ENCODE results near the gene MAP2K6.

DNA sequence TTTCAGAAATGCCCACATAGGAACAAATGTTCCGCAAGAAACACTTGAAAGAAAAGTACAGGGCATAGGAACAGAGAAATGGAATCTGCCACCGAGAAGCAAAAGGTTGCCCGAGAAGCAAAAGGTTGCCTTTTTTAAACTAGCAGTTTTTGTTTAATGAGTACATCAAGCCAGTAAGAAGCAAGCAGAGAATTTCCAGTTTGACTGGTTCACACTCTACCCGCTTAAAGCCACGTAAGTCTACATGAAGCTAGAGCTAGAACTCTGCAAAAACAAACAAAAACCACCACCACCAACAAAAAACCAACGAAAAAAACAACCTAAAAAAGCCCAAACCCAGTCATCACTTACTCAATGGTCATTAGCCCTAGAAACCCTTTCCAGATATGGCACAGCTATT, 144.3 kb downstream of the MAP2K6 start:
- TF ChIP-seq EZH2 (IDR thresholded peaks at IDR 0.05; ENCODE audit: low read length, unreplicated experiment) = no peak
- TF ChIP-seq, protein P1, sequence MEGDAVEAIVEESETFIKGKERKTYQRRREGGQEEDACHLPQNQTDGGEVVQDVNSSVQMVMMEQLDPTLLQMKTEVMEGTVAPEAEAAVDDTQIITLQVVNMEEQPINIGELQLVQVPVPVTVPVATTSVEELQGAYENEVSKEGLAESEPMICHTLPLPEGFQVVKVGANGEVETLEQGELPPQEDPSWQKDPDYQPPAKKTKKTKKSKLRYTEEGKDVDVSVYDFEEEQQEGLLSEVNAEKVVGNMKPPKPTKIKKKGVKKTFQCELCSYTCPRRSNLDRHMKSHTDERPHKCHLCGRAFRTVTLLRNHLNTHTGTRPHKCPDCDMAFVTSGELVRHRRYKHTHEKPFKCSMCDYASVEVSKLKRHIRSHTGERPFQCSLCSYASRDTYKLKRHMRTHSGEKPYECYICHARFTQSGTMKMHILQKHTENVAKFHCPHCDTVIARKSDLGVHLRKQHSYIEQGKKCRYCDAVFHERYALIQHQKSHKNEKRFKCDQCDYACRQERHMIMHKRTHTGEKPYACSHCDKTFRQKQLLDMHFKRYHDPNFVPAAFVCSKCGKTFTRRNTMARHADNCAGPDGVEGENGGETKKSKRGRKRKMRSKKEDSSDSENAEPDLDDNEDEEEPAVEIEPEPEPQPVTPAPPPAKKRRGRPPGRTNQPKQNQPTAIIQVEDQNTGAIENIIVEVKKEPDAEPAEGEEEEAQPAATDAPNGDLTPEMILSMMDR (conservative IDR thresholded peaks at IDR 0.05; ENCODE audit: low read depth, low read length) = no peak
- no peak for TF ChIP-seq EZH2phosphoT487 (IDR thresholded peaks at IDR 0.05; ENCODE audit: borderline replicate concordance, low read length)

Data from PC-3 (cell line).